Activated CD8-positive, alpha-beta memory T cell treated with anti-CD3 and anti-CD28 coated beads, Interleukin-2, amount 10 ng/mL, durations not matched to agents 7 days and 5 days (primary cell): ENCODE results near the gene PLEKHA1. TPM values are rescaled to one million over a fixed set of nuclear protein-coding genes. Genes with fewer than 3 reads are reported as not detected.

Experiments used
- ATAC-seq: fragments of 150-1000 bp; cut with Tn5 transposase; one replicate; pipeline ENCODE4 v1.10.0; 2021; ENCODE audit warnings: moderate library complexity
- CTCF ChIA-PET: fragments of 350-600 bp; sonication (Branson Sonifier 250); formaldehyde crosslinking; loops from one replicate; lab custom pipeline; 2021; ENCODE audit warnings: antibody characterized with exemption; lab: Charles Lee
- DNase-seq: peaks from one replicate; pipeline ENCODE4 v3.0.0-alpha.2; 2020
- H3K27ac Mint-ChIP-seq: one replicate; pipeline ENCODE4 v1.8.0; 2021; ENCODE audit warnings: mild to moderate bottlenecking, mixed read lengths
- H3K27me3 Mint-ChIP-seq: one replicate; pipeline ENCODE4 v1.8.0; 2021; ENCODE audit warnings: mixed read lengths
- H3K36me3 Mint-ChIP-seq: one replicate; pipeline ENCODE4 v1.8.0; 2021; ENCODE audit warnings: mild to moderate bottlenecking, mixed read lengths
- H3K4me1 Mint-ChIP-seq: one replicate; pipeline ENCODE4 v1.8.0; 2021; ENCODE audit warnings: mixed read lengths
- H3K4me3 Mint-ChIP-seq: one replicate; pipeline ENCODE4 v1.8.0; 2021; ENCODE audit warnings: mild to moderate bottlenecking, moderate library complexity, mixed read lengths
- H3K9me3 Mint-ChIP-seq: one replicate; pipeline ENCODE4 v1.8.0; 2022; ENCODE audit warnings: low read depth, mixed read lengths
- total RNA-seq, 2 experiments: library from RNA; stranded (reverse); gene quantifications; one replicate each; pipeline ENCODE4 v1.2.3, GENCODE V29; 2021

Gene PLEKHA1
- total RNA-seq, 2 experiments from 2014 or later, result 5.3 to 7.2 TPM

DNA sequence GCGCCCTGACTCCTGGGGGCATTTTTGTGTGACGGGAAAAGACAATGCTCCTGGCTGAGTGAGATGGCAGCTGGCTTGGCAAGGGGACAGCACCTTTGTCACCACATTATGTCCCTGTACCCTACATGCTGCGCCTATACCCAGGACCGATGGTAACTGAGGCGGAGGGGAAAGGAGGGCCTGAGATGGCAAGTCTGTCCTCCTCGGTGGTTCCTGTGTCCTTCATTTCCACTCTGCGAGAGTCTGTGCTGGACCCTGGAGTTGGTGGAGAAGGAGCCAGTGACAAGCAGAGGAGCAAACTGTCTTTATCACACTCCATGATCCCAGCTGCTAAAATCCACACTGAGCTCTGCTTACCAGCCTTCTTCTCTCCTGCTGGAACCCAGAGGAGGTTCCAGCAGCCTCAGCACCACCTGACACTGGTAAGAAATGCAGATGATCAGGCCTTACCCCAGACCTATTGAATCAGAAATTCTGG is 80.1 kb downstream of the PLEKHA1 start, which contains the start of gene ARMS2:
Gene ARMS2 (plus strand): TSS at position 51 of the 478 bp plus-strand sequence. CDS start 75 bp downstream, at position 126.
- no peak within 1 kb of the TSS for H3K27ac Mint-ChIP-seq
- no peaks in the 10 kb centered on the region for H3K9me3 Mint-ChIP-seq
- no peak for DNase-seq
- no peak within 1 kb of the TSS for H3K4me3 Mint-ChIP-seq
- H3K27me3 Mint-ChIP-seq, result peaks cover 51% of the 10 kb centered on the region
- no peaks in the 10 kb centered on the region for H3K4me1 Mint-ChIP-seq
- no peak for ATAC-seq
- H3K36me3 Mint-ChIP-seq, result no peaks in the 10 kb centered on the region
- CTCF ChIA-PET, result interaction anchor here (1.2 to 2.1 kb wide), 2 partner anchors 111 to 156 kb away, joined by 3 to 5 read pairs; no protein-coding TSS in a partner anchor

DNA sequence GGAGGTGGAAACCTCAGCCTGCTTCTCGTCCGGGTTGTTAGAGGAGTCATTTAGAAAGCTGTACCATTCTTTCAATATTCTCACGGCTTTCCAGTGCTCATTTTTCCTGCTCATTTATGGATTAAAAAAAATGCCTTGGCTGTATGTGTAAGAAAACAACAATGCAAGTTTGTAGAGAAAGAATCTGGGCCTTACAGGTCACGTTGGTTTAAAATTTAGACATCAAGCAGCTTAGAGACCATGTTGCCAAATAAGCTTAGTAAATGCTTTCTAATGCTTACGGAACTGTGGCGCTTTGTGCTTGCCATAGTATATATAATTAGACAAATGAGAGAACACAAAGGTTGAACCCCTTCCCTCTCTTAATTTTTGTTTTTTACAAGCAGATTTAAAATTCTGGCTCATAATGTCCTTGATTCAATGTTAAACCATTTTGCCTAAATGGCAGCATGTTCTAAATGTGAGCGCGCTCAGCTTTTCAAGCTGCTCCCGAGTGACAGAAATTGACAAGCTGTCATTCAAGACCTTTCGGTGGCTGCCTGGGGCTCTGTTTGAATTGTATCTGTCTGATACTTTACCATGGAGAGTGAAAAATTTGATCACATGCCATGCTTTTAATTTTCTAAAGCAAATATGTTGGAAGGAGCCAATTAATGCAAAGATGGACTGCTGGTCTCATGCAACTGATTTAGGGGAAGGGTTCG is 81.0 kb downstream of the PLEKHA1 start:
- Mint-ChIP-seq H3K4me1 (peaks cover under 1% of the 10 kb centered on the region), H3K9me3 (no peaks in the 10 kb centered on the region), H3K36me3 (no peaks in the 10 kb centered on the region), H3K27me3 (peaks cover 57% of the 10 kb centered on the region), H3K27ac (no peak overlapping the region), H3K4me3 (no peak overlapping the region)
- ATAC-seq (no peak), DNase-seq (no peak)
- CTCF ChIA-PET, result interaction anchor here (1.2 to 2.1 kb wide), 3 partner anchors 13 to 157 kb away, joined by 3 to 5 read pairs (median 3); no protein-coding TSS in a partner anchor

DNA sequence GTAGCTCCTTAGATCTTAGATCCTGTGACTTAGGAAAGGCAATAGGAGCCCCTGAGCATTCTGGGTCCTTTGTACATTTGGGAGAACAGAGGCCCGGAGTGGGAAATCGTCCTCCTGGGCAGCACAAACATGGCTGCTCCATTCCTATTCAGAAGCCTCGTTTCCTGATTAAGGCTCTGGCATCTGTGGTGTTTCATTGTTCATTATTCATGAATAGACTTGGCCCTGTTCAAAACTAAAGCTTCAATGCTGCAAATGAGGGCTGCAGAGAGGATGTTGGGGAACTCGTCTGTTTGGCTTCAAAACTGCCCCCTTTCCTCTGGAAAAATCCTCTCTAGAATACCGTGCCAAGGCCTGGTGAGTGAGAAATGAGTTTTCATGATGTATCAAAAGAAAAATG is 83.4 kb downstream of the PLEKHA1 start:
- peaks cover 10% of the 10 kb centered on the region for H3K4me1 Mint-ChIP-seq
- ATAC-seq, result no peak
- CTCF ChIA-PET, result interaction anchor here (1.4 kb wide), 1 partner anchor 108 kb away, joined by 5 read pairs; no protein-coding TSS in a partner anchor

DNA sequence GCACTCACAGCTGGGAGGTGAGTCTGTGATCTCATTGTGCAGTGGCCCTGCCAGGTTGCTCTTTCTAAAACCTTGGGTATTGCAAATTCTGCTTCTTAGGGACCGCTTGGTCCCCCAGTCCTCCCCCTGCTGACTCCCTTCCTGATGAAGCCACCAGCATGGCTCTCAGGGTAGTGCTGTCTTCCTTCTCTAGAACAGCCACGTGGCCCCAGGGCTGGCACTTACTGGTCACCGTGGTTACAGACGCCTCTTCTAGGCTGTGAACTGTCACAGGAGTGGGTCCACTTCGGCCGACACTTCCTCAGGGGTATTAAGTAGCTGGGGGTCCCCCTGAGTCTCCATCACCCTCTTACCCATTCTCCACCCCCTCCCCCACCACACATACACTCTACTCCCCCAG is 84.2 kb downstream of the PLEKHA1 start:
- no peak overlapping the region for H3K4me3 Mint-ChIP-seq
- no peaks in the 10 kb centered on the region for H3K36me3 Mint-ChIP-seq
- peaks cover 13% of the 10 kb centered on the region for H3K4me1 Mint-ChIP-seq
- H3K27me3 Mint-ChIP-seq, result peaks cover 70% of the 10 kb centered on the region
- no peaks in the 10 kb centered on the region for H3K9me3 Mint-ChIP-seq
- ATAC-seq (no peak), DNase-seq (no peak)
- no peak overlapping the region for H3K27ac Mint-ChIP-seq
- CTCF ChIA-PET, result interaction anchor here (1.4 kb wide), 1 partner anchor 107 kb away, joined by 5 read pairs; no protein-coding TSS in a partner anchor

More for the DNA sequence above, 83.4 kb downstream of the PLEKHA1 start:
- H3K27me3 Mint-ChIP-seq, result peaks cover 62% of the 10 kb centered on the region
- no peaks in the 10 kb centered on the region for H3K36me3 Mint-ChIP-seq
- no peaks in the 10 kb centered on the region for H3K9me3 Mint-ChIP-seq
- H3K27ac Mint-ChIP-seq, result no peak overlapping the region
- no peak overlapping the region for H3K4me3 Mint-ChIP-seq
- DNase-seq, result no peak

DNA sequence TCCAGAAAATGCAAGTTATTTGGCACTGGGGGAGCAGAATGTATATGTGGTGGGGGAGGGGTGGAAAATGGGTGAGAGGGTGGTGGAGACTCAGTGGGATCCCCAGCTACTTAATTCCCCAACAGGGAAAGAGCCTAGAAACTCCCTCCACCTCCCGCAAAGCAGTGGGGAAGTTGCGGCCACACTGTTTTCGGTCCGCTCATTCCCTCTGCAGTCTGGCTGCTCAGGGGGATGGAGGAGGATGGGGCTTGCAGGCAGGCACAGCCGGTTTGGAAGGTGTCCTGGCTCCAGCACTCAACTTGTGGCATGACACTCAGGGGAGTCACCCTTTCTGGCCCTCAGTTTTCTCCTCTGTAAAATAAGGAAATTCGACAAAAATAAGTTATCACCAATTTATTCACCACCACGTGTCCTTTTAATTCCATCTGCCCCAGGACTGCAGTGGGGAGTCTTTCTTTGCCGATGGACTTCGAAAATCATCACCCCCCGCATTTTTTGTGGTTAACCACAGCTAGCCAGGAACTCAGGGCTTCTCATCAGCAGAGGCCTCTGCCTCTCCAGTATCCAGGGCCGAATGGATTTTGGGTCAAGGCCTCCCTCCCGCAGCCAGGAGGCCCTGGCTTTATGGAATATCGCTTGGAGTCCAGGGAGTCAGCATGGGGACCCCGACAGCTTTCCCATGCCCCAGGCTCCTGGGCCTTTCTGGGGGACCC is 85.2 kb downstream of the PLEKHA1 start:
- H3K4me1 Mint-ChIP-seq, result peaks cover 13% of the 10 kb centered on the region
- H3K27me3 Mint-ChIP-seq, result peaks cover 76% of the 10 kb centered on the region
- CTCF ChIA-PET, result no interaction called here
- no peaks in the 10 kb centered on the region for H3K36me3 Mint-ChIP-seq
- ATAC-seq, result no peak
- no peak overlapping the region for H3K27ac Mint-ChIP-seq
- H3K4me3 Mint-ChIP-seq, result no peak overlapping the region
- DNase-seq, result no peak
- H3K9me3 Mint-ChIP-seq, result no peaks in the 10 kb centered on the region

DNA sequence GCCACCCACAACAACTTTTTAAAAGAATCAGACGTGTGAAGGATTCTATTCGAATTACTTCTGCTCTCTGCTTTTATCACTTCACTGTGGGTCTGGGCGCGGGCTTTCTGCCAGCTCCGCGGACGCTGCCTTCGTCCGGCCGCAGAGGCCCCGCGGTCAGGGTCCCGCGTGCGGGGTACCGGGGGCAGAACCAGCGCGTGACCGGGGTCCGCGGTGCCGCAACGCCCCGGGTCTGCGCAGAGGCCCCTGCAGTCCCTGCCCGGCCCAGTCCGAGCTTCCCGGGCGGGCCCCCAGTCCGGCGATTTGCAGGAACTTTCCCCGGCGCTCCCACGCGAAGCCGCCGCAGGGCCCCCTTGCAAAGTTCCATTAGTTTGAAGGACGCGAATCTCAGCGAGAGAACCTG is 86.4 kb downstream of the PLEKHA1 start:
- Mint-ChIP-seq H3K4me3 (no peak overlapping the region), H3K27me3 (peaks cover 80% of the 10 kb centered on the region), H3K36me3 (no peaks in the 10 kb centered on the region), H3K4me1 (peaks cover 13% of the 10 kb centered on the region), H3K27ac (no peak overlapping the region), H3K9me3 (no peaks in the 10 kb centered on the region)
- CTCF ChIA-PET, result no interaction called here
- DNase-seq (no peak), ATAC-seq (no peak)

DNA sequence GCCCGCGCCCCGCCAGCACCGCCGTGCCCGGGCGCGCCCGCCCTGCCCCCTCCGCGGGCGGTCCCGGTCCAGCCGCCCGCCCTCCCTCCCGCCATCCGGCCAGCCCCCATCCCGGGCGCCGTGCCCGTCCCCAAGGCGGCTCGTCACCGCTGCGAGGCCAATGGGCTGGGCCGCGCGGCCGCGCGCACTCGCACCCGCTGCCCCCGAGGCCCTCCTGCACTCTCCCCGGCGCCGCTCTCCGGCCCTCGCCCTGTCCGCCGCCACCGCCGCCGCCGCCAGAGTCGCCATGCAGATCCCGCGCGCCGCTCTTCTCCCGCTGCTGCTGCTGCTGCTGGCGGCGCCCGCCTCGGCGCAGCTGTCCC is 86.8 kb downstream of the PLEKHA1 start, which contains the start of gene HTRA1:
Gene HTRA1 (plus strand): TSS at position 187 of the 362 bp plus-strand sequence. CDS start 100 bp downstream, at position 287.
- DNase-seq (no peak), ATAC-seq (peak; percentile 35)
- peaks cover 13% of the 10 kb centered on the region for H3K4me1 Mint-ChIP-seq
- CTCF ChIA-PET, result no interaction called here
- peak within 1 kb of the TSS; percentile 66 for H3K4me3 Mint-ChIP-seq
- no peak within 1 kb of the TSS for H3K27ac Mint-ChIP-seq
- no peaks in the 10 kb centered on the region for H3K36me3 Mint-ChIP-seq
- peaks cover 82% of the 10 kb centered on the region for H3K27me3 Mint-ChIP-seq
- no peaks in the 10 kb centered on the region for H3K9me3 Mint-ChIP-seq

DNA sequence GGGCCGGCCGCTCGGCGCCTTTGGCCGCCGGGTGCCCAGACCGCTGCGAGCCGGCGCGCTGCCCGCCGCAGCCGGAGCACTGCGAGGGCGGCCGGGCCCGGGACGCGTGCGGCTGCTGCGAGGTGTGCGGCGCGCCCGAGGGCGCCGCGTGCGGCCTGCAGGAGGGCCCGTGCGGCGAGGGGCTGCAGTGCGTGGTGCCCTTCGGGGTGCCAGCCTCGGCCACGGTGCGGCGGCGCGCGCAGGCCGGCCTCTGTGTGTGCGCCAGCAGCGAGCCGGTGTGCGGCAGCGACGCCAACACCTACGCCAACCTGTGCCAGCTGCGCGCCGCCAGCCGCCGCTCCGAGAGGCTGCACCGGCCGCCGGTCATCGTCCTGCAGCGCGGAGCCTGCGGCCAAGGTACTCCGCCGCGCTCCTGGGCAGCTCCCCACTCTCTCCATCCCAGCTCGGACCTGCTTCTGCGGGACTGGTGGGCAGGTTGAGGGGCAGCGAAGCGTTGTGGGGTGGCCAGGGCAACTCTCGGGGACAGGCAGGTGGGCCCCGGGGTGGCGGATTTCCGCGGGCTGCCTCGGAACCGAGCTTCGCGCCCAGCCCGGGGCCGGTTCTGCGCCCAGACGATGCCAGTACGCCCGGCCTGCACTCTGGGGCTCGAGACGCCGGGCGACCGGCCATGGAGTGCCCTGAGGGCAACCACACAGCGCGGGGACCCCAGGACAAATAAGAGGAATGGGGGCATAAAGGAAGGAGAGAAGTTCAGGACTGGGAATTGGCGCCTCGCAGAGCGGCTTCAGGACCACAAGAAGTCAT is 87.4 kb downstream of the PLEKHA1 start:
- Mint-ChIP-seq H3K27ac (no peak overlapping the region), H3K27me3 (peaks cover 82% of the 10 kb centered on the region), H3K36me3 (no peaks in the 10 kb centered on the region), H3K4me1 (peaks cover 13% of the 10 kb centered on the region), H3K4me3 (peak overlapping the region; percentile 66), H3K9me3 (no peaks in the 10 kb centered on the region)
- CTCF ChIA-PET, result no interaction called here
- DNase-seq, result no peak
- ATAC-seq, result peak; percentile 32

DNA sequence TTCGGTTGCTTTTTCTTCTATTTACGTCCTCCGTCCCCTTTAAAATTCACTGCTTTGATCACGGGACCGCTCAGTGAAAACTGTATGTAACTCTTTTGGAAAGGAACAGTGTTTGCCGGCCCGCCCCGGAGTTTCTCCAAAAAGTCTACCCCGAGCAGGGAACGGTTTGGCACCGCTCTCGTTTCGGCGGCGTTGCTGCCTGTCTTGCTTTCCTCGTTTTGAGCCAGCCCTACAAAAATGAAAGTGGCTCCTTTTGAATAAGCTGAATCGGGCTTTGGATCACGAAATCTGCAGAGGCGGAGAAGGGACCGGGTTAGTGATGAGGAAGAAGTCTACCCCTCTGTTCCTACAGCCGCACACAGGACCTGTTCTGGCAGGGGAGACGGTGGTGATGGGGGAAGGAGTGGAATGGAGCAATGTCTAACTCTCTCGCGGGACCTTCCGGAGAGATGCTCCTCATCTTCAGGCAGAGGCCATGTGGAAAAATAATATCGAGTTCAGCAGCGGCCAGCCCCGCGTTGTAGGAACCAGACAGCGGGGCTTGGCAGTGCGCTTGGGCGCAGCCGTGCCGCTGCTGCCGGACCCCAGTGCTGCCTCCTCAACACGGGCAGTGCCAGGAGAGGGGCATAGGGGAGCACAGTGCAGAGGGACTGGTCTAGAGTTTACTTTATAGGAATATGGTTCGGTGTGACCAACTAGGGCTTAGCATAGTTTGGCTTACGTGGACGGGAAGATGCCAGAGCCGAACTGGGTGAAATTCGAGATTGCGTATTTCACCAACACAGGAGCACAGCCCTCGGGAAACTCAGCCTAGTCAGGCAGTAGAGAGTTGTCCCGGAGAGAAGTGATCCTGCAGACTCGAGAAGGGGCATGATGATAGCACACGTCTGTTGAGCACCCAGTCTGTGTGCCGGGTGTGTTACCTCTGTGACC is 88.3 kb downstream of the PLEKHA1 start:
- H3K4me3 Mint-ChIP-seq, result peak overlapping the region; percentile 66
- no peak for ATAC-seq

DNA sequence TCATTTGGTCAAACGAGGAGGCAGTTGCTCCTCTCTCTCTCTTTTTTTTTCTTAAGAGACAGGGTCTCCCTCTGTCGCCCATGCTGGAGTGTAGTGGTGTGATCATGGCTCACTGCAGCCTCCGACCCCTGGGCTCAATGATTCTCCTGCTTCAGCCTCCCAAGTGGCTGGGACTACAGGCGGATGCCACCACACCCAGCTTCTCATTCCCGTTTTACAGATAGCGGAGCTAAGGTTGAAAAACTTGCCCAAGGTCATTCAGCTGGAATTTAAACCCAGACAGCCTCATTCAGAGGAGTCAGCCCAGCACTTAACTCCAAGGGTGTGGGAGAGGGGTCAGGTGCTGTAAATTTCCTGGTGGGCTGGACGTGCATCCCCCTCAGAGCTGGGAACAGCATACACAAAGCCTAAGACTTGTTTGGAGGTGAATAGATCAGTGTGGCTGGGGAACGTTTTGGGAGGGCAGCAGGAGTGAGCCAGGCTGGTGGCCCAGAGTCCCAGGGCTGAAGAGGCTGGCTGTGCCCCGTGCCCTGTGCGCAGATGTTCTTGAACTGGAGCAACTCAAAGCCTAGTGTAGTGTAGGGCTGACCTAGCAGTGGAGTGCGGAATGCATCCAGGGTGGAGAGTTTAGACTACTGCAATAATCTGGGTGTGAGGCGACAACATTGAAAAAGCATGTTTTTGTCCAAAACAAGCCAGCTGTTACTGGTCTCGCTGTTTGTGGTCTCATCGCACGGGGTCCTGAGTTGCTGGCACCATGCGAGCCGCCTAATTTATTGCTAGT is 89.2 kb downstream of the PLEKHA1 start:
- CTCF ChIA-PET, result interaction anchor here (1.2 kb wide), 1 partner anchor 102 kb away, joined by 5 read pairs; no protein-coding TSS in a partner anchor
- Mint-ChIP-seq H3K4me3 (no peak overlapping the region), H3K27me3 (peaks cover 76% of the 10 kb centered on the region), H3K9me3 (no peaks in the 10 kb centered on the region), H3K36me3 (no peaks in the 10 kb centered on the region), H3K4me1 (peaks cover 13% of the 10 kb centered on the region), H3K27ac (no peak overlapping the region)
- DNase-seq, result no peak
- ATAC-seq, result no peak

More for the DNA sequence above, 88.3 kb downstream of the PLEKHA1 start:
- Mint-ChIP-seq H3K27me3 (peaks cover 81% of the 10 kb centered on the region), H3K4me1 (peaks cover 13% of the 10 kb centered on the region), H3K36me3 (no peaks in the 10 kb centered on the region), H3K9me3 (no peaks in the 10 kb centered on the region), H3K27ac (no peak overlapping the region)
- DNase-seq, result no peak
- CTCF ChIA-PET, result no interaction called here

DNA sequence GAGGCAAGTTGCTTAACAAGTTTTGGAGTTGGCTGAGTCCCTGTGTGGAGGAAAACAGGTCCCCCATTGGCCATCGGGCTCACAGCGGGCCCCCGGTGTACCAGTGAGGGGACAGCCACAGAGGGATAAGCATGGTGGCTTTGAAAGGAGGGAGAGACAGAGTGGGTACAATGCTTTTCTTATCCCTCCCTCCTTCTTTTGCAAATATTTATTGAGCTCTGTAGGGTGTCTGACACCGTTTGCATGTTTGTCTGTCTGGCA is 89.7 kb downstream of the PLEKHA1 start:
- H3K36me3 Mint-ChIP-seq, result no peaks in the 10 kb centered on the region
- H3K9me3 Mint-ChIP-seq, result no peaks in the 10 kb centered on the region
- H3K4me3 Mint-ChIP-seq, result no peak overlapping the region
- CTCF ChIA-PET, result interaction anchor here (1.2 kb wide), 1 partner anchor 101 kb away, joined by 5 read pairs; no protein-coding TSS in a partner anchor
- no peak for DNase-seq
- H3K4me1 Mint-ChIP-seq, result peaks cover 13% of the 10 kb centered on the region
- no peak for ATAC-seq
- H3K27ac Mint-ChIP-seq, result no peak overlapping the region
- peaks cover 75% of the 10 kb centered on the region for H3K27me3 Mint-ChIP-seq
